ENCODE results near the gene OLIG2.

Gene OLIG2

DNA sequence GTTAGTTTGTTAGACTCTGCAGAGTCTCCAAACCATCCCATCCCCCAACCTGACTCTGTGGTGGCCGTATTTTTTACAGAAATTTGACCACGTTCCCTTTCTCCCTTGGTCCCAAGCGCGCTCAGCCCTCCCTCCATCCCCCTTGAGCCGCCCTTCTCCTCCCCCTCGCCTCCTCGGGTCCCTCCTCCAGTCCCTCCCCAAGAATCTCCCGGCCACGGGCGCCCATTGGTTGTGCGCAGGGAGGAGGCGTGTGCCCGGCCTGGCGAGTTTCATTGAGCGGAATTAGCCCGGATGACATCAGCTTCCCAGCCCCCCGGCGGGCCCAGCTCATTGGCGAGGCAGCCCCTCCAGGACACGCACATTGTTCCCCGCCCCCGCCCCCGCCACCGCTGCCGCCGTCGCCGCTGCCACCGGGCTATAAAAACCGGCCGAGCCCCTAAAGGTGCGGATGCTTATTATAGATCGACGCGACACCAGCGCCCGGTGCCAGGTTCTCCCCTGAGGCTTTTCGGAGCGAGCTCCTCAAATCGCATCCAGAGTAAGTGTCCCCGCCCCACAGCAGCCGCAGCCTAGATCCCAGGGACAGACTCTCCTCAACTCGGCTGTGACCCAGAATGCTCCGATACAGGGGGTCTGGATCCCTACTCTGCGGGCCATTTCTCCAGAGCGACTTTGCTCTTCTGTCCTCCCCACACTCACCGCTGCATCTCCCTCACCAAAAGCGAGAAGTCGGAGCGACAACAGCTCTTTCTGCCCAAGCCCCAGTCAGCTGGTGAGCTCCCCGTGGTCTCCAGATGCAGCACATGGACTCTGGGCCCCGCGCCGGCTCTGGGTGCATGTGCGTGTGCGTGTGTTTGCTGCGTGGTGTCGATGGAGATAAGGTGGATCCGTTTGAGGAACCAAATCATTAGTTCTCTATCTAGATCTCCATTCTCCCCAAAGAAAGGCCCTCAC lies at the start of gene OLIG2:
OLIG2 (plus strand) TSS at position 447 of the 954 bp plus-strand sequence. CDS start 928 bp downstream, outside the sequence.
- DNase-seq (ENCODE audit: low read depth in 2 of 2) = no peak

GRCh38 chr21:32976791-32977190 lies 48.9 kb upstream of the OLIG2 start:
- DNase-seq (ENCODE audit: low read depth in 2 of 2) = no peak

DNA sequence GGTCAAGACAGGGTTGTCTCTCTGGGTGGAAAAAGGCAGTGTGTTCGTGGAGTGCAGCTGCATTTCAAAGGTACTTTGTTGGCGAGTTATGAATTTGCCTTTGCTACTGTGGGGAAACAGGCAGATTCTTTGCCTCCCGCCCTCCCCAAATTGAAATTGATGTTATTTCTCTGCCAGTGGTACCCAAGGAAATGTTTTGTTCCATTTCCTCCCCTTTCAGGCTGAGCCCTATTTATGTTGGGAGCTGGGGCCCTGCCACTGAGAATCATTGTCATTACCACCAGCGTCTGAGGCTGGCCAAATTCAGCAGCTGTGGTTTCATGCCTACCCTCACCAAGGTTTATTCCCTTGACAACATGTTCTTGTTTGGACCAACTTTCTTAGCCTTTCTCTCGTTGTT lies 48.5 kb upstream of the OLIG2 start:
- DNase-seq (ENCODE audit: low read depth in 2 of 2) = no peak

DNA sequence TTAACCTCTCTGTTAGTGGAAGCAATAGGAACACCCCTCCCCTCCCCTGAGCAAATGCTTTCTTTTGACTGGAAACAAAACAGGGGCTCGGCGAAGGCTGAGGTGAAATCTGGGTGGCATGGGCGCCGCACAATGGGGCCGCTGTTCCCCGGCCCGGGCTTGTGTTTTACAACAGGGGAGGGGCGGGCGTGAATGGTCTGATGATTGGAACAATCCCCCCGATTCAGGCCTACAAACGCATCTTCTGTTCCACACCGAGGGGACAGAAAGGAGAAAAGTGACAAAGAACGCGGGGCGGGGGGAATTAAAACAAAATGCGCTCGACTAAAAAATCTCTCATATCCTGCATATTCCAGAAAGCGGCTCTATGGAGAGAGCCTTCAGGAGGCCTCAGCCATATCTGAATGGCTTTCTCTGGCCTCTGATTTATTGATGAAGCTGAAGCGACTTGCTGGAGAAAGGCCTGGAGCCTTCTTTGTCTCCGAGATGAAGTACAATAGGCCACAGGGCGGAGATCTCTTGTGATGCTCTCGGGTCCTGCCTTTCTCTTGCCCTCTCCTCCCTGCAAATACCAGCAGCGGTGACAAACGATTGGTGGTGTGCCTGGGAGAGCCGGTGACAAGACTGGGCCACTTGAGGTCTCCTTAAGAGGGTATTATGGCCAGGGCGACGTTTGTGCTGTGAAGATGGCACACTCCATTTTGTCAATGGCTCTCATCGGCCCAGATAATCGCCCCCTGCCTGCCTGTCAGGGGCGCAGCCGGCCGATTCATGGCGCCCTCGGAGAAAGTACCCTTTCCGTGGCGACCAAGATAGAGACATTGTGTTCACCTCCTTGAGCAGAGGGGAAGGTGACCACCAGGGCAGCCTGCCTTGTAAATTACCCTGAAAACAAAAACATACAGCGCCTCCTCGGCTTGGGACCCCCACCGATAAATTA lies 47.1 kb upstream of the OLIG2 start:
- no peak for DNase-seq (ENCODE audit: low read depth in 2 of 2)

DNA sequence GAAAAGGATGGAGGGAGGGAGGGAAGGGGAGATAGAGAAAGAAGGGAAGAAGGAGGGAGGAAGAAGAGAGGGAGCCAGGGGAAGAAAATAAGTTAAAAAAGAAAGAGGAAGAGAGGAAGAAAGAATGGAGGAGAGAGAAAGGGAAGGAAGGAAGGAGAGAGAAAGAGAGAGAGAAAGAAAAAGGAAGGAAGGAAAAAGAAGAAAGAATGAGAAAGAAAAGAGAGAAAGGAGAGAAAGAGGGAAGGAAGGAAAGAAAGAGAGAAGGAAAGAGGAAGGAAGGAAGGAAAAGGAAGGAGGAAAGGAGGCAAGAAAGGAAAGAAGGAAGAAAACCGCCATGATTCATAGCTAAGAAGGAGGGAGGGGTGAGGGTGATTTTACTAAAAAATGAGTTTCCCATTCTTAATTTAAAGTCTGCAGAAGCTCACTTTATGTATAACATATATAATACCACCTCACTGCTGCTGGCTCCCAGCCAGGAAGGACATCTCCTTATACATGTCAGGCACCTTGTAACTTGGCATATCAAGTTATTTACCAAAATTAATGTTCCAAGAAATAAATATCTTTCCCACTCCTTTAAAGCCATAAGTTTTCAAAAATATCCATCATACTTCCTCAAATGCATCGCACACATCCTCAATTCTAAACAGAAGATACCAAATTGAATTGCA lies 46.0 kb upstream of the OLIG2 start:
- DNase-seq (ENCODE audit: low read depth in 2 of 2) = no peak

DNA sequence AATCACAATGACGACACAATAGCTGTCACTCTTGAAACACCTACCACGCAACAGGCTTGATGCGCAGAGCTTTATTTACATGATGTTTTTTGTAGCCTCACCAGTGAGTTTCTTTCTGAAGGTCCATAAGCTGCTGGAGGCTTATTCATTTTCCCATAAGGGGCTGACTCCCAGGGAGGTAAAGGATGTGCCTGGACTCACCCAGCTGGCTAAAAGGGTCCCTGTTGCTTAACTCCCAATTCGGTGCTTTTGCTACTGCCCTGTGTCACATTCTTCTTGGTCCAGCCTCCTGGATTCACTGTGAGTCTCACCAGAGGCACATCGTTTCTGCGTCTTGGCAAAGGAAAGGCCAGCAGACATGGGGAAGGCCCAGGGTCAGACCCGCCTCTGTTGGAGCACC lies 44.6 kb upstream of the OLIG2 start:
- no peak for DNase-seq (ENCODE audit: low read depth in 2 of 2)

DNA sequence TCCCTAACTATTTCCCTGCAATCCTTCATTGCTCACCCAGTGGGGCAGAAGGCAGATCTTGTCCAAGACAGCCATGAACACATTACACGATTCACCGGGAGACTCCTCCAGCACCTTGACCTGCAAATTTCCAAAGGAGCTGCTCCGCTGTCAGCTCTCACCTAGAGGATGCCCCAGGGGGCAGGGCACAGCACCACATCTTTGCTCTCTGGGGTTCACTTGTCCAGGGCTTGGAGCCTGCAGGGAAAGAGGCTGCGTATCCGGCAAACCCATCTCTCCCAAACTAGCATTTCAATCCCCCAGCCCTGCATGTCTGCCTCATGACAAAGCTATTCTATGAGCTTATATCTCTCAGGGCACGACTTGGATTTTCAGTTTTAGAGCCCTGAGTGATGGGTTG lies 35.1 kb upstream of the OLIG2 start:
- DNase-seq (ENCODE audit: low read depth in 2 of 2) = no peak

- DNase-seq (ENCODE audit: low read depth in 2 of 2) = no peak
Measured at GRCh38 chr21:32991361-32991760, 34.4 kb upstream of the OLIG2 start.

DNA sequence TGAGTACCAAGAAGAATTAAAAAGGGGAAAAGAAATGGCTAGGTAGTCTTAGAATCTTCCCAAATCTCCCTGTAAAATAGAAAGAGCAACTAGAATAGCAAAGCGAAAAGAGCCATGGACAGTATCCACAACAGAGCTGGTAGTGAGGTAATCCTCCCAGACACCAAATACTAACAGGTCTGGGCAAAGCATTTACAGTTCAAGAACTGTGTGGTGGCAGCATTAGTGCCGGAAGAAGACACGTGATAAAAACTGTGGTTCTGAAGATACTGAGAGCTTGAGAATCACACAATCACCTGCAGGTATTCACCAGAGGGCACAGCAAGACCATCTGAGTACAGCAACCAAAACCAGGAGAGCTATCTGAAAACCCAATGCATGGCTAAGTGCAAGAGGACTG lies 31.8 kb upstream of the OLIG2 start:
- DNase-seq (ENCODE audit: low read depth in 2 of 2) = no peak

- DNase-seq (ENCODE audit: low read depth in 2 of 2) = no peak
Measured at GRCh38 chr21:32994305-32994704, 31.4 kb upstream of the OLIG2 start.

GRCh38 chr21:33007747-33008146 lies 18.0 kb upstream of the OLIG2 start:
- no peak for DNase-seq (ENCODE audit: low read depth in 2 of 2)

GRCh38 chr21:33008333-33009051 lies 17.2 kb upstream of the OLIG2 start:
- DNase-seq (ENCODE audit: low read depth in 2 of 2) = no peak

GRCh38 chr21:33010931-33011330 lies 14.8 kb upstream of the OLIG2 start:
- DNase-seq (ENCODE audit: low read depth in 2 of 2) = no peak

DNA sequence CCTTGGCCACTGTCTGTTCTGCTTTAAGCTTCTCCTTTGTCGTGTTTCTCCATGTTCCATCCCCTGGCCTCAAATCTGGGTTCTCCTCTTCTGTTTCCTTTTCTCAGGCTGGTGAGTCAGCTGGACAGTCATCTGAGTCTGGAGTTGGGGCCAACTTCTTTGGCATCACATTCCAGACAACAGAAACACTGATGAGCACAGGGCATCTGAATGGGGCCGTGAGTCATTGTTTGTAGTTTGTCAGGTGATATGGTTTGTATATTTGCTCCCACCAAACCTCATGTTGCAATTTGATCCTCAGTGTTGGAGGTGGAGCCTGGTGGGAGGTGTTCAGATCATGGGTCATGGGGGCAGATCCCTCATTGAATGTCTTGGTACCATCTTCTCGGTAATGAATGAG lies 14.3 kb upstream of the OLIG2 start:
- DNase-seq (ENCODE audit: low read depth in 2 of 2) = no peak

DNA sequence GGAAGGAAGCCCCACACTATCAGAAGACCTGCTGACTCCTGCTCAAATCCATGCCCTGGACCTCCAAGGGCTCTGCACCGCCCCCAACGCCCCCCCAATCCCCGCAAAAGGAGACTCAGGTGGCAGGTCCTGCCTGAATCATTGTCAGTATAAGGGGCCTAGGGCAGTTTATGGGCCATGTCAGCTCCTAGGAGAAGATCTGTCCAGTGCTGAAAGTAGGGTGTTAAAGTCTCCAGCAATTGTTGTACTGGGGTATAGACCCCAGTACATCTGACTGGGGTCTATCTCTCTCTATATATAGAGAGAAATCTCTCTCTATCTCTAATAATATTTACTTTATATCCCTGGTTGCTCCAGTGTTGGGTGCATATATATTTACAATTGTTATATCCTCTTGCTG lies 12.1 kb upstream of the OLIG2 start:
- DNase-seq (ENCODE audit: low read depth in 2 of 2) = no peak

GRCh38 chr21:33014331-33014730 lies 11.4 kb upstream of the OLIG2 start:
- DNase-seq (ENCODE audit: low read depth in 2 of 2) = no peak

- no peak for DNase-seq (ENCODE audit: low read depth in 2 of 2)
Measured at GRCh38 chr21:33015096-33015495, 10.6 kb upstream of the OLIG2 start.

DNA sequence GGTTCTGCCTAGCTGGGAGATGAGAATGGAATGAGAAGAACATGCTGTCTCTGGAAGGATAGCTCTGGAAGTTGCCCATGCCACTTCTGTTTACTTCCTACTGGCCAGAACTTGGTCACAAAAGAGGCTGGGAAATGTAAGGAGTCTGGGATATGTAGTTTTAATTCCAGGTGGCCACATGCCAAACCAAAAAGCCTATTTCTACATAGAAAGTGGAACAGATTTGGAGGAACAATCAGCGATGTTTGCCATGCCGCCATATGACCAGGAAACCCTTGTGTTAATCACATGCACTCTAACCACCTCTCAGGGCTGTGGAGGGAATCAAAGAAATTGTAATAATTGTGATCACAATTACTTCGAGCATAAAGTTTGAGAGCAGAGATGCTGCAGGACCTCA lies 10.0 kb upstream of the OLIG2 start:
- no peak for DNase-seq (ENCODE audit: low read depth in 2 of 2)

GRCh38 chr21:33018707-33019465 lies 6.8 kb upstream of the OLIG2 start:
- no peak for DNase-seq (ENCODE audit: low read depth in 2 of 2)

DNA sequence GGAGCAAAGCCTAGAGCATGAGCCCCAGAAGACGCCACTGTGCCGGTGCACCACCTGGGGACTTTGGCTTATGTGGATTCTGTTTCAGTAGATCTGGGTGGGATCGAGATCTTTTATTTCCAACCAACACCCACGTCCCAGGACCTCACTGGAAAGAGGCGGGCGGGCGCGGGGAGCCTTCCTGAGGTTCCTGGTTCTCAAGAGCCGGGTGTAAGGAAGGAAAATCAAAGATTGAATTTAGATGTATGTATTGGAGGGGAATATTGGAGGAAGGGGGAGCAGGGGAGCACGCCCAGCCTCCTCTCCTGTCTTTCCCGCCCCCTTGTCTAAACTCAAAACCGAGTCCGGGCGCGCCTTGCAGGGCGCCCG lies 6.2 kb upstream of the OLIG2 start:
- no peak for DNase-seq (ENCODE audit: low read depth in 2 of 2)
